GM18907 (cell line): ENCODE measurements around the gene ZNF658.
"Not testable (repeated sequence)": the region's sequence is repeated elsewhere in the genome, so short reads cannot be mapped to it uniquely, and the experiment has no call there.

Source experiments
- ATAC-seq: cut with Tn5 transposase; IDR thresholded peaks from one replicate; pipeline ENCODE4 v1.9.1; 2021; ENCODE audit warnings: mild to moderate bottlenecking, moderate library complexity; ENCODE audit not compliant: unreplicated experiment

Gene ZNF658

GRCh38 chr9:66900490-66901131 lies at the start of gene ZNF658:
ZNF658 (plus strand) TSS chr9:66900725; CDS start chr9:66903562, 2,837 bp downstream.
- peak; percentile 99 for ATAC-seq

GRCh38 chr9:66861732-66862131 lies 38.8 kb upstream of the ZNF658 start:
- not testable (repeated sequence) for ATAC-seq

GRCh38 chr9:66868660-66869059 lies 31.9 kb upstream of the ZNF658 start:
- not testable (repeated sequence) for ATAC-seq

DNA sequence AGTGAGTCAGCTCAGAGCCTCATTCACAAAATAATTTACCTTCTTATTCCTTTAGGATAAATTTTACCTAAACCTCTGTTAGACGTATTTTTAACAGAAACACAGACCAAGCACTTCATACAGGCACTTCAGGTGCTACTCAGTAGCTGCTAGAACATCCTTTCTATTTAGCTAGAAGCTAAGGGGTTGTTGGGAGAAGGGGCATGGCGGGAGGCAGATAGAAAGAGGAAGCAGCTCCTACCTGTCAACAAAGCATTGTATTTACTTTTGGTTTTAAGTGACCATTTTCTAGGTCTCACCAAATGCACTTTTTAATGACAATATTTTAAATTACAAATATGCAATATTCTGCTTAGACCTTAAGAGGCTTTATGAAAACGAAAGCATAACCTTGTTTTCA lies 19.9 kb upstream of the ZNF658 start:
- ATAC-seq, result peak; percentile 45

DNA sequence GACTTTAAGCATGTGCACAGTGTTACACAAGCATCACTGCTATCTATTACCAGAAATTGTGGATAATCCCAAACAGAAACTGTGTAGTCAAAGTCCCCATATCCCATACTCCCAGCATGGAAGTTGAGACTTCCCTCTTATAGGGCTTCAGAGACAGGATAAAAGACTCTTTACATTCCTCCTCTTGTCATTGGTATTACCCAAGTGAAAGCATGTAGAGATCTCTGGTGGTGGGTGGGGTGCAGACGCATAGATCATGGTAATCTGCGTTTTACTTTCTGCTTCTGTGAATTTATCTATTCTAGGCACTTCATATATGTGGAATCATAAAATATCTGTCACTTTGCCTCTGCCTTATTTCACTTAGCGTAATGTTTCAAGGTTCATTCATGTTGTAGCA lies 18.7 kb upstream of the ZNF658 start:
- not testable (repeated sequence) for ATAC-seq

DNA sequence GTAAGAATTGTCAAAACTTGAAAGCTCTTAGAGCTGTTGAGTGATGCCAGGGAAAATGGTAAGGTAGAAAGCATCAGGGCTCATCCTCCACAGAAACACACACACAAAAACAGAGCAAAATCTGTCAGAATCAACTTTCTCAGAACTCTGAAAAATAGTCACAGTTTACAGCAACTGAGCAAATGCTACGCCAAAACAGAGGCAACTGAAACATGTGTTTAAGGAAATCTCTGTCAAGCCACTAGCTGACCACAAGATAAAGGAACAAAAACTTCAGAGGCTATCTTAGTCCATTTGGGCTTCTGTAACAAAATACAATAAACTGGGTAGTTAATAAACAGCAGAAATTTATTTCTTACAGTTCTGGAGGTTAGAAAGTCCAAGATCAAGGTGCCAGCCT lies 10.2 kb upstream of the ZNF658 start:
- ATAC-seq, result peak; percentile 75

GRCh38 chr9:66901141-66901540 lies 616 bp downstream of the ZNF658 start:
- peak; percentile 30 for ATAC-seq

GRCh38 chr9:66909560-66909959 lies 9.0 kb downstream of the ZNF658 start:
- not testable (repeated sequence) for ATAC-seq

DNA sequence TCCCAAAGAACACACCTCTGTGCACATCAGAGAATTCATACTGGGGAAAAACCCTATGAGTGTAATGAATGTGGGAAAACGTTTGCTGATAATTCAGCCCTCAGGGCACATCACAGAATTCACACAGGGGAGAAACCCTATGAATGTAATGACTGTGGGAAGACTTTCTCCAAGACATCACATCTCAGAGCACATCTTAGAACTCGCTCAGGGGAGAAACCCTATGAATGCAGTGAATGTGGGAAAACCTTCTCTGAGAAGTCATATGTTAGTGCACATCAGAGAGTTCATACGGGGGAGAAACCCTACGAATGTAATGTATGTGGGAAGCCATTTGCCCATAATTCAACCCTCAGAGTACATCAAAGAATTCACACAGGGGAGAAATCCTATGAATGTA lies 19.5 kb downstream of the ZNF658 start:
- not testable (repeated sequence) for ATAC-seq

- ATAC-seq, result not testable (repeated sequence)
Measured at GRCh38 chr9:66936194-66936870, 35.8 kb downstream of the ZNF658 start.

- ATAC-seq, result not testable (repeated sequence)
Measured at GRCh38 chr9:66937662-66938061, 37.1 kb downstream of the ZNF658 start.

DNA sequence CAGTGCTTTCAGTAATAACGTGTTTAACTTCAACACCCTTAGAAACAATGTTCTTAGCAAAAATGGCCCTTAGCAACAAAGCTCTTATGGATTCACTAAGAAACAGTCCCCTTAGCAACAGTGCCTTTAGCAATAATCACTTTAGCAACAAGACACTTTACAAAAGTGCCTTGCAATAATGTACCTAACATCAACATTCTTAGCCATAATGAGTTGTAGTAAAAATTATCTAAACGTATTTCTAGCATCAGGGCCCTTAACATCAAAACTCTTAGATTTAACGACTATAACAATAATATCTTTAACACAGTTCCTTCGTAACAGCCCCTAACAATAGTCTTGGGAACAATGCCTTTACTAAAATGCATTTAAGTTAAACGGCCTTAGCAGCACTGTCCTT lies 37.8 kb downstream of the ZNF658 start:
- not testable (repeated sequence) for ATAC-seq

DNA sequence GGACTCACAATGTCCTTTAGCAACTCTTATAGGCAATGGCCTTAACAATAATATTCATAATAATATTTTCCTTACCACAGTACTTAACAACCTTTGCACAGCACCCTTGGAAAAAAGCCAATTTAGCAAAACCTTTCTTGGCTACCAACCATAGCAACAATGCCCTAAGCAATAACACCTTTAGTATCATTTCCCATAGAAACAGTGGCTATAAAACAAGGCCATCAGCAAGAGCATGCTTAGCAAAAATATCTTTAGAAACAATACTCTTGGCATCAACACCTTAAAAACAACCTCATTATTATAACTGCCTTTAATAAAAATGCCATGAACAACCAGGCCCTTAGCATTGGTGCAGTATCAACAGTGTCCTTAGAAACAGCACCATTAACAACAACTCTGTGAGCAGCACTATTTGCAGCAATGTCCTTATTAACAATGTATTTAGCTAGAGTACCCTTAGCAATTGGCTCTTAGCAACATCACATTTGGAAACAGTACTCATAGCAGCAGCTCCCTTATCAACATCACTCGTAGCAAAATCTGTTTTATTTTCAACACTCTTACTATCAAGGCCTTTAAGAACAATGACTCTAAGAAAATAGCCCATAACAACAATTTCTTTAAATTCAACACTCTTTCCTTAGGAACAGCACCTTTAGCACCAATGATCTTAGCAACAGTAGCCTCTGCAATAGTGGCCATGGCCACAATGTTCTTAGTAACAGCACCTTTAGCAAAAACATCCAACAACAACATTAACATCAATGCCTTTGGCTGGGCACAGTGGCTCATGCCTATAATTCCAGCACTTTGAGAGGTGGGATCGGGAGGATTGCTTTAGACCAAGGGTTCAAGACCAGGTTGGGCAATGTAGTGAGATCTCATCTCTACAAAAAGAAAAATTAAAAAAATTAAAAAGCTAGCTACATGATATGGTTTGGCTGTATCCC lies 39.6 kb downstream of the ZNF658 start:
- not testable (repeated sequence) for ATAC-seq

DNA sequence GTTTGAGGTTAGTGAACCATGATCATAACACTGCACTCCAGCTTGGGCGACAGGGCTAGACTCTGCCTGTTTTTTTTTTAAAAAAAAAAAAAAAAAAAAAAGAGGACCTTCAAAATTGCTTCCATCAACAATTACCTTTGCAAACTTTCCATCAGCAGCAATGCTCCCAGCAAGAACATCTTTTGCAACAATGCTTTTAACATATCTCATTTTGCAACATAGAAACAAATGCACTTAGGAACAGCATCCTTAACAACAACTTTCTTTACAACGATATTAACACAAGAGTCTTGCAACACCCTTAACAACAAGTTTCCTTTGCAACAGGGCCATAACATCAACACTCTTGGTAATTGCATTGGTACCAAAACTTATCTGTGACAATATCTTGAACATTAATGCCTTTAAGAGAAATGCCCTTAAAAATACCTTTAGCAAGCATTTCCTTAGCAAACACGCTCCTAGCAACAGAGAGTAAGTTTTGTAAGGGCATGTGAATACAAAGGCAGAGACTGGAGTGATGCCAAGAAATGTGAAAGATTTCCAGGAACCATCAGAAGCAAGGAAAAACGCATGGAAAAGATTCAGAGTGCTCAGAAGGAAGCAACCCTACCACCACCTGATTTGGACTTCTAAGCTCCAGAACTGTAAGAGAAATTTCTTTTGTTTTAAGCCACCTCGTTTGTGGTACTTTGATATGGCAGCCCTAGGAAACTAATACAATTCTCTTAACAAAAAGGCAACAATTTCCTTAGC lies 42.1 kb downstream of the ZNF658 start:
- ATAC-seq, result not testable (repeated sequence)

GRCh38 chr9:66952576-66952975 lies 52.1 kb downstream of the ZNF658 start:
- not testable (repeated sequence) for ATAC-seq
